ENCODE data around the gene CTBS. TPM values are rescaled to one million over a fixed set of nuclear protein-coding genes. Genes with fewer than 3 reads are reported as not detected.

CTBS gene
- total RNA-seq, 2 donors from 2014 or later = 14.0 to 18.0 TPM

DNA sequence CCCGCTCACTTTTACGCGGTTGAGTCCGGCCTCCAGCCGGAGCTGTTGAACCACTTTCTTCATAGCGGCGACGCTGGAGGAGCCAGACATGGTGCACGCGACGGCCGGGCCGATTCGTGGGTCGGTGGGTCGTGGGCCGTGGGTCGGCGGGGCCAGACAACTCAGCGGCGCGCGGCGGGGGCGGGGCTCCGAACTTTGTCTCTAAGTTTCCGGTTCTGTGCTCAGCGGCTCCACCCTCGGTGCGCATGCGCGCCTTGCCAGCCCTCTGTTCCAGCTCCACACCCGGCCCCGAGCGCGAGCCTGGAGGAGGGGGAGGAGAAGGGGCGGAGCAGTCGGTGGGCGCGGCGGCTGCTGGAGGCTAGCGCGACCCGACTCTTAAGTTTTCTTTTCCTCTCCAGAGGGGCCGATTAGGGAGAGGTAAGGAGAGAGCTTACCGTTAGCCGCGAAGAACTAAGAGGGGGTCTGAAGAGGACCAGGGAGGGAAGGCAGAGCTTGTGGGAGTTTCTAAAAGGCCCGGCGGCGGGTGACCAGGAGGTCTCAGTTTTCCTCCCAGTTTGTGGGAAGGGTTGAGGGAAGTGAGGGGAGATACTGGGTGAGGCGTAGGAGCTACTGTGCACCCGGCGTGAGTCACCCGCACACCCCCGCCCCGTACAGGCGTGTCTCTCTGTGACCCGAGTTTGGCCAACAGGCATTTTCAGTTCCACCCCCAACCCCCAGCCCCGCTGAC, 68.1 kb downstream of the CTBS start, which contains the start of the genes GNG5 and SPATA1:
Gene GNG5 (minus strand): TSS at position 580 of the 727 bp plus-strand sequence. CDS start 490 bp downstream, at position 90.
Gene SPATA1 (plus strand): TSS at position 385 of the 727 bp plus-strand sequence. CDS start 9,974 bp downstream, outside the sequence.
- peak within 1 kb of the TSS; percentile 99 for H3K27ac Mint-ChIP-seq
- H3K27me3 Mint-ChIP-seq = no peaks in the 10 kb centered on the region
- H3K4me1 Mint-ChIP-seq = peaks cover 18% of the 10 kb centered on the region
- H3K9me3 Mint-ChIP-seq = no peaks in the 10 kb centered on the region
- ATAC-seq (replicated peaks) = peak; percentile 89
- peak within 1 kb of the TSS; percentile 100 for H3K4me3 Mint-ChIP-seq
- peaks cover 52% of the 10 kb centered on the region for H3K36me3 Mint-ChIP-seq (ENCODE audit: low read depth)

DNA sequence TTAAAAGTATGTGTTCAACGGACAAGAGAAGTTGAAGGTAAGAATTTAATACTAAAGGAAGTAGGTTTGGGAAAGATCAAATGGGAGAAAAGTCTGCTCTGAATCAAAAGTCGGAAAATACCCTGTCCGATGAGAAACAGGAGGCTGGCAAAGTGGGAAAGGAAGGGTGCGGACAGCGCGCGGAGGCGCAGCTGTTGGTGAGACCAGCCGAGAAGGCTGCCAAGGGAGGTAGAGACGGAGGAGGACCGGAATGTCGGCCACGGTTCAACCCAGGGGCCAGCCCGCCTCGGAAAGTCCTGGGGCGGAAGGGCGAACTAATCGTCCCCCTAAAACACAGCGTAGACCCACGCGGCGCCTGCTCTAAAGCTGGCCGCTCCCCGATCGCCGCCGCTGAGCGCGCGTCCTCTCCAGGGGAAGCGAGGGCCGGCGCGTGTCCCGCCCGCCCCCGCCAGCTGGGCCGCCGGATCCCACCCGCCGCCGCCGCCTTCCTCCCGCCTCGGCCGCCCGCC, 68.7 kb downstream of the CTBS start:
- H3K4me3 Mint-ChIP-seq = peak overlapping the region; percentile 100
- no peaks in the 10 kb centered on the region for H3K9me3 Mint-ChIP-seq
- peaks cover 21% of the 10 kb centered on the region for H3K4me1 Mint-ChIP-seq
- peak; percentile 33 for ATAC-seq (replicated peaks)
- no peaks in the 10 kb centered on the region for H3K27me3 Mint-ChIP-seq
- peak overlapping the region; percentile 99 for H3K27ac Mint-ChIP-seq
- H3K36me3 Mint-ChIP-seq (ENCODE audit: low read depth) = peaks cover 58% of the 10 kb centered on the region

DNA sequence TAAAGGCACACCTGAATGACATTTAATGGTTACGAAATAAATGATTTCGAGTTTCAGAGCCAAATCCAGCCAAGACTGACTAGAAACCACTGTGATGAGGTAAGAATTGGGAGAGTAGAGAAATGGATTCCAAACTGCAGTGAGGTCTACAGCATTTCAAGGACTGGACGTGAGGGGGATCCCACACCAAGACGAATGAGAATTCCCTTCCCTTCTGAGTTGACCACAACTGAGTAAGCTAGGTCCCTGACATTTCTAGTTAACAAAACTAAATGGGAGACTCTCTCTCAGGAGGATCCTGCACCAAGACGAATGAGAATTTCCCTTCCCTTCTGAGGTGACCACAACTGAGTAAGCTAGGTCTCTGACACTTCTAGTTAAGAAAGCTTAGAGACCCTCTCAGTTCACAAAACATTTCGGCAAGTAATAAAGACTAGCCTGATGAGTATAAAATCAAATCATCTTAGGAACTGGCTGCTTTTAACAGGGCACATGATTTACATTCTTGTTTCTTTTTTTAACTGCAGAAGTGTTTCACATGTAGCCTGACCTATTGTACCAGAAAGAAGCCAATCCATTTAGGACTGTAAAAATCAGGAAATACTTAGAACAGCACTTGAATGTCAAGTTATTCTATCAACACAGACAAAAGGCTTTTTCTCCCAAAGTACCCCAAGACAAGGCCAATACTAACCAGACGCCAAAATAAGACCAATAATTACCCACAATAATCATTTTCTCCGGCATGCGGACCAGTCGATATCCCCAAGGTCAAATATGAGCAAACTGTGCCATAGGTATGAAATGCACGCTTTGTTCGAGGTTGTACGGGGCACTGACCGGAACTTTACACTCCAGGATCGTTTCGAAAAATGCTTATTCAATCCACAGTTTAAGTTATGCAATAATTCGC, 69.4 kb downstream of the CTBS start:
- peak overlapping the region; percentile 100 for H3K4me3 Mint-ChIP-seq
- H3K27ac Mint-ChIP-seq = peak overlapping the region; percentile 99
- H3K36me3 Mint-ChIP-seq (ENCODE audit: low read depth) = peaks cover 66% of the 10 kb centered on the region
- peaks cover 21% of the 10 kb centered on the region for H3K4me1 Mint-ChIP-seq
- no peaks in the 10 kb centered on the region for H3K27me3 Mint-ChIP-seq
- H3K9me3 Mint-ChIP-seq = no peaks in the 10 kb centered on the region
- ATAC-seq (replicated peaks) = peak; percentile 36

- Mint-ChIP-seq H3K27ac (no peak overlapping the region), H3K36me3 (ENCODE audit: low read depth) (peaks cover 85% of the 10 kb centered on the region), H3K4me1 (peaks cover 25% of the 10 kb centered on the region), H3K27me3 (no peaks in the 10 kb centered on the region), H3K9me3 (no peaks in the 10 kb centered on the region), H3K4me3 (peak overlapping the region; percentile 100)
- ATAC-seq (replicated peaks) = no peak
These were observed 71.3 kb downstream of the CTBS start for GRCh38 chr1:84502927-84503326.

Other genes with a start within 250 kb of the CTBS start
- not detected for gene DNASE2B, start 176.0 kb downstream of the CTBS start, total RNA-seq
- gene RPF1, start 95.2 kb downstream of the CTBS start, total RNA-seq = 10 to 100 TPM; 32.0 to 53.2 TPM
- gene SPATA1, start 68.1 kb downstream of the CTBS start, total RNA-seq = 1 to 10 TPM in 1 of 2 donors, under 1 TPM in 1; 0.65 to 1.7 TPM
- gene GNG5, start 67.9 kb downstream of the CTBS start, total RNA-seq = 100 to 1,000 TPM in 1 of 2 donors, 10 to 100 TPM in 1; 83.4 to 105 TPM
- gene SSX2IP, start 116.0 kb upstream of the CTBS start, total RNA-seq = 10 to 100 TPM in 1 of 2 donors, 1 to 10 TPM in 1; 4.1 to 10.7 TPM